H1 (cell line): Measurements from ENCODE around the gene GAR1. TPM values are rescaled to one million over a fixed set of nuclear protein-coding genes. Genes with fewer than 3 reads are reported as not detected.

Source experiments
- CTBP2 ChIP-seq: IDR thresholded peaks from 2 replicates; pipeline ENCODE4 v1.7.0; 2011; ENCODE audit warnings: borderline replicate concordance, mild to moderate bottlenecking, moderate library complexity, mixed read lengths, low read length; ENCODE audit not compliant: insufficient read depth, insufficient read length
- CTCF ChIP-seq, 3 experiments: IDR thresholded peaks; 1 replicate in 2 of 3; 2 replicates in 1 of 3; pipeline versions ENCODE4 v1.5.1 to v1.6.1; 2011; ENCODE audit warnings: low read length in 3 of 3, mild to moderate bottlenecking in 3 of 3, inconsistent platforms in 2 of 3, low read depth in 1 of 3, moderate library complexity in 1 of 3; ENCODE audit not compliant: insufficient read depth in 1 of 3; ENCODE audit errors: control extremely low read depth in 1 of 3
- RFX5 ChIP-seq: IDR thresholded peaks from 2 replicates; pipeline ENCODE4 v1.6.1; 2011; ENCODE audit warnings: low read depth, low read length, improper control_type of control experiment, borderline replicate concordance
- RXRA ChIP-seq: IDR thresholded peaks from 2 replicates; pipeline ENCODE4 v1.6.1; 2011; ENCODE audit warnings: low read depth, mild to moderate bottlenecking, low read length, moderate library complexity; ENCODE audit not compliant: insufficient read depth
- SP2 ChIP-seq: IDR thresholded peaks from 2 replicates; pipeline ENCODE4 v1.6.1; 2012; ENCODE audit warnings: mild to moderate bottlenecking, low read length, inconsistent platforms
- SP4 ChIP-seq: IDR thresholded peaks from 2 replicates; pipeline ENCODE4 v1.6.1; 2012; ENCODE audit warnings: low read length, inconsistent platforms
- TEAD4 ChIP-seq: IDR thresholded peaks from 2 replicates; pipeline ENCODE4 v1.6.1; 2012; ENCODE audit warnings: low read depth, low read length, inconsistent platforms, mixed read lengths
- polyA plus RNA-seq, 7 experiments: library from polyadenylated mRNA; depleted of rRNA in 3 of 7; stranded (reverse) in 5 of 7; unstranded in 2 of 7; fragments of >200 nt in 5 of 7; fragments of 200-250 nt in 2 of 7; gene quantifications; 1 replicate in 5 of 7; 2 replicates in 1 of 7; 4 replicates in 1 of 7; pipeline versions ENCODE4 v1.2.1 to v1.2.3, GENCODE V29; 2011 to 2013; ENCODE audit warnings: missing spikeins in 2 of 7, mixed read lengths in 2 of 7
- total RNA-seq: library from RNA; stranded (reverse); fragmentation: NEBNext Ultra II Directional; extraction: Animal tissue kit (Norgen Biotek cat#: 25700); gene quantifications from 2 replicates; pipeline ENCODE4 v1.2.1, GENCODE V29; 2021
- TF ChIP-seq, protein P1 (sequence below): fragments of 300-600 bp; sonication (generic); IDR thresholded peaks from 2 replicates; pipeline ENCODE4 v1.7.1; 2012; ENCODE audit warnings: low read length, moderate library complexity, mild to moderate bottlenecking, inconsistent platforms; ENCODE audit not compliant: insufficient replicate concordance
- TF ChIP-seq, protein P2 (sequence below): IDR thresholded peaks from 2 replicates; pipeline ENCODE4 v1.6.1; 2012; ENCODE audit warnings: inconsistent platforms

The GAR1 gene
- total and polyA plus RNA-seq, 2 of the 8 experiments (the other 6 are each of a cell fraction or from before 2014, with no cell fraction given): 14.5 to 37.5 TPM

GRCh38 chr4:109787807-109788206 lies 27.8 kb upstream of the GAR1 start (continued):
- TF ChIP-seq, protein P1, sequence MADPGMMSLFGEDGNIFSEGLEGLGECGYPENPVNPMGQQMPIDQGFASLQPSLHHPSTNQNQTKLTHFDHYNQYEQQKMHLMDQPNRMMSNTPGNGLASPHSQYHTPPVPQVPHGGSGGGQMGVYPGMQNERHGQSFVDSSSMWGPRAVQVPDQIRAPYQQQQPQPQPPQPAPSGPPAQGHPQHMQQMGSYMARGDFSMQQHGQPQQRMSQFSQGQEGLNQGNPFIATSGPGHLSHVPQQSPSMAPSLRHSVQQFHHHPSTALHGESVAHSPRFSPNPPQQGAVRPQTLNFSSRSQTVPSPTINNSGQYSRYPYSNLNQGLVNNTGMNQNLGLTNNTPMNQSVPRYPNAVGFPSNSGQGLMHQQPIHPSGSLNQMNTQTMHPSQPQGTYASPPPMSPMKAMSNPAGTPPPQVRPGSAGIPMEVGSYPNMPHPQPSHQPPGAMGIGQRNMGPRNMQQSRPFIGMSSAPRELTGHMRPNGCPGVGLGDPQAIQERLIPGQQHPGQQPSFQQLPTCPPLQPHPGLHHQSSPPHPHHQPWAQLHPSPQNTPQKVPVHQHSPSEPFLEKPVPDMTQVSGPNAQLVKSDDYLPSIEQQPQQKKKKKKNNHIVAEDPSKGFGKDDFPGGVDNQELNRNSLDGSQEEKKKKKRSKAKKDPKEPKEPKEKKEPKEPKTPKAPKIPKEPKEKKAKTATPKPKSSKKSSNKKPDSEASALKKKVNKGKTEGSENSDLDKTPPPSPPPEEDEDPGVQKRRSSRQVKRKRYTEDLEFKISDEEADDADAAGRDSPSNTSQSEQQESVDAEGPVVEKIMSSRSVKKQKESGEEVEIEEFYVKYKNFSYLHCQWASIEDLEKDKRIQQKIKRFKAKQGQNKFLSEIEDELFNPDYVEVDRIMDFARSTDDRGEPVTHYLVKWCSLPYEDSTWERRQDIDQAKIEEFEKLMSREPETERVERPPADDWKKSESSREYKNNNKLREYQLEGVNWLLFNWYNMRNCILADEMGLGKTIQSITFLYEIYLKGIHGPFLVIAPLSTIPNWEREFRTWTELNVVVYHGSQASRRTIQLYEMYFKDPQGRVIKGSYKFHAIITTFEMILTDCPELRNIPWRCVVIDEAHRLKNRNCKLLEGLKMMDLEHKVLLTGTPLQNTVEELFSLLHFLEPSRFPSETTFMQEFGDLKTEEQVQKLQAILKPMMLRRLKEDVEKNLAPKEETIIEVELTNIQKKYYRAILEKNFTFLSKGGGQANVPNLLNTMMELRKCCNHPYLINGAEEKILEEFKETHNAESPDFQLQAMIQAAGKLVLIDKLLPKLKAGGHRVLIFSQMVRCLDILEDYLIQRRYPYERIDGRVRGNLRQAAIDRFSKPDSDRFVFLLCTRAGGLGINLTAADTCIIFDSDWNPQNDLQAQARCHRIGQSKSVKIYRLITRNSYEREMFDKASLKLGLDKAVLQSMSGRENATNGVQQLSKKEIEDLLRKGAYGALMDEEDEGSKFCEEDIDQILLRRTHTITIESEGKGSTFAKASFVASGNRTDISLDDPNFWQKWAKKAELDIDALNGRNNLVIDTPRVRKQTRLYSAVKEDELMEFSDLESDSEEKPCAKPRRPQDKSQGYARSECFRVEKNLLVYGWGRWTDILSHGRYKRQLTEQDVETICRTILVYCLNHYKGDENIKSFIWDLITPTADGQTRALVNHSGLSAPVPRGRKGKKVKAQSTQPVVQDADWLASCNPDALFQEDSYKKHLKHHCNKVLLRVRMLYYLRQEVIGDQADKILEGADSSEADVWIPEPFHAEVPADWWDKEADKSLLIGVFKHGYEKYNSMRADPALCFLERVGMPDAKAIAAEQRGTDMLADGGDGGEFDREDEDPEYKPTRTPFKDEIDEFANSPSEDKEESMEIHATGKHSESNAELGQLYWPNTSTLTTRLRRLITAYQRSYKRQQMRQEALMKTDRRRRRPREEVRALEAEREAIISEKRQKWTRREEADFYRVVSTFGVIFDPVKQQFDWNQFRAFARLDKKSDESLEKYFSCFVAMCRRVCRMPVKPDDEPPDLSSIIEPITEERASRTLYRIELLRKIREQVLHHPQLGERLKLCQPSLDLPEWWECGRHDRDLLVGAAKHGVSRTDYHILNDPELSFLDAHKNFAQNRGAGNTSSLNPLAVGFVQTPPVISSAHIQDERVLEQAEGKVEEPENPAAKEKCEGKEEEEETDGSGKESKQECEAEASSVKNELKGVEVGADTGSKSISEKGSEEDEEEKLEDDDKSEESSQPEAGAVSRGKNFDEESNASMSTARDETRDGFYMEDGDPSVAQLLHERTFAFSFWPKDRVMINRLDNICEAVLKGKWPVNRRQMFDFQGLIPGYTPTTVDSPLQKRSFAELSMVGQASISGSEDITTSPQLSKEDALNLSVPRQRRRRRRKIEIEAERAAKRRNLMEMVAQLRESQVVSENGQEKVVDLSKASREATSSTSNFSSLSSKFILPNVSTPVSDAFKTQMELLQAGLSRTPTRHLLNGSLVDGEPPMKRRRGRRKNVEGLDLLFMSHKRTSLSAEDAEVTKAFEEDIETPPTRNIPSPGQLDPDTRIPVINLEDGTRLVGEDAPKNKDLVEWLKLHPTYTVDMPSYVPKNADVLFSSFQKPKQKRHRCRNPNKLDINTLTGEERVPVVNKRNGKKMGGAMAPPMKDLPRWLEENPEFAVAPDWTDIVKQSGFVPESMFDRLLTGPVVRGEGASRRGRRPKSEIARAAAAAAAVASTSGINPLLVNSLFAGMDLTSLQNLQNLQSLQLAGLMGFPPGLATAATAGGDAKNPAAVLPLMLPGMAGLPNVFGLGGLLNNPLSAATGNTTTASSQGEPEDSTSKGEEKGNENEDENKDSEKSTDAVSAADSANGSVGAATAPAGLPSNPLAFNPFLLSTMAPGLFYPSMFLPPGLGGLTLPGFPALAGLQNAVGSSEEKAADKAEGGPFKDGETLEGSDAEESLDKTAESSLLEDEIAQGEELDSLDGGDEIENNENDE: no peak
- no peak for TF ChIP-seq CTCF (IDR thresholded peaks at IDR 0.05; ENCODE audit: control extremely low read depth in 1 of 3, insufficient read depth in 1 of 3, low read depth in 1 of 3, low read length in 3 of 3)
- TF ChIP-seq TEAD4: no peak
- no peak for TF ChIP-seq SP2
- no peak for TF ChIP-seq RXRA
- no peak for TF ChIP-seq SP4
- no peak for TF ChIP-seq RFX5
- TF ChIP-seq, protein P2, sequence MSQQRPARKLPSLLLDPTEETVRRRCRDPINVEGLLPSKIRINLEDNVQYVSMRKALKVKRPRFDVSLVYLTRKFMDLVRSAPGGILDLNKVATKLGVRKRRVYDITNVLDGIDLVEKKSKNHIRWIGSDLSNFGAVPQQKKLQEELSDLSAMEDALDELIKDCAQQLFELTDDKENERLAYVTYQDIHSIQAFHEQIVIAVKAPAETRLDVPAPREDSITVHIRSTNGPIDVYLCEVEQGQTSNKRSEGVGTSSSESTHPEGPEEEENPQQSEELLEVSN: no peak
- no peak for TF ChIP-seq CTBP2
